IPS-18a (cell line): Measurements from ENCODE around the gene SALL2.

Experiments used
- H3K27ac ChIP-seq: one replicate; pipeline ENCODE4 v1.5.1; 2013; ENCODE audit warnings: low read length
- H3K27me3 ChIP-seq: one replicate; pipeline ENCODE4 v1.6.1; 2013; ENCODE audit warnings: mild to moderate bottlenecking, low read length; ENCODE audit not compliant: control insufficient read depth, insufficient read depth
- H3K36me3 ChIP-seq: one replicate; pipeline ENCODE4 v1.6.1; 2013; ENCODE audit warnings: low read depth, low read length; ENCODE audit not compliant: control insufficient read depth
- H3K4me1 ChIP-seq: one replicate; pipeline ENCODE4 v1.6.1; 2013; ENCODE audit warnings: low read depth, low read length; ENCODE audit not compliant: control insufficient read depth
- H3K4me3 ChIP-seq: one replicate; pipeline ENCODE4 v1.5.1; 2013; ENCODE audit warnings: low read length
- H3K9ac ChIP-seq: one replicate; pipeline ENCODE4 v1.6.1; 2013; ENCODE audit warnings: mild to moderate bottlenecking, low read length, moderate library complexity
- H3K9me3 ChIP-seq: one replicate; pipeline ENCODE4 v1.6.1; 2013; ENCODE audit warnings: low read depth, low read length; ENCODE audit not compliant: control insufficient read depth

The SALL2 gene

GRCh38 chr14:21525571-21525961, 580 bp downstream of the SALL2 start:
- Histone ChIP-seq H3K4me3 (peak overlapping the region; percentile 77), H3K27me3 (no peaks in the 10 kb centered on the region), H3K4me1 (peaks cover 63% of the 10 kb centered on the region), H3K27ac (peak overlapping the region; percentile 78), H3K36me3 (peaks cover 47% of the 10 kb centered on the region), H3K9ac (peak overlapping the region; percentile 74), H3K9me3 (no peaks in the 10 kb centered on the region)

GRCh38 chr14:21524575-21525490, 1.3 kb downstream of the SALL2 start:
- H3K9me3 ChIP-seq, result no peaks in the 10 kb centered on the region
- peak overlapping the region; percentile 77 for H3K4me3 ChIP-seq
- peaks cover 60% of the 10 kb centered on the region for H3K4me1 ChIP-seq
- peak overlapping the region; percentile 78 for H3K27ac ChIP-seq
- no peaks in the 10 kb centered on the region for H3K27me3 ChIP-seq
- H3K9ac ChIP-seq, result peak overlapping the region; percentile 74
- peaks cover 50% of the 10 kb centered on the region for H3K36me3 ChIP-seq

GRCh38 chr14:21523203-21523602, 2.9 kb downstream of the SALL2 start:
- H3K27me3 ChIP-seq, result no peaks in the 10 kb centered on the region
- H3K4me1 ChIP-seq, result peaks cover 44% of the 10 kb centered on the region
- peaks cover 49% of the 10 kb centered on the region for H3K36me3 ChIP-seq
- no peaks in the 10 kb centered on the region for H3K9me3 ChIP-seq
- H3K4me3 ChIP-seq, result peak overlapping the region; percentile 20
- no peak overlapping the region for H3K27ac ChIP-seq
- H3K9ac ChIP-seq, result no peak overlapping the region

GRCh38 chr14:21521501-21521900, 4.6 kb downstream of the SALL2 start:
- Histone ChIP-seq H3K27me3 (no peaks in the 10 kb centered on the region), H3K4me1 (peaks cover 30% of the 10 kb centered on the region), H3K36me3 (peaks cover 47% of the 10 kb centered on the region), H3K9ac (no peak overlapping the region), H3K9me3 (no peaks in the 10 kb centered on the region), H3K27ac (no peak overlapping the region), H3K4me3 (no peak overlapping the region)

- peaks cover 30% of the 10 kb centered on the region for H3K4me1 ChIP-seq
- H3K9me3 ChIP-seq, result no peaks in the 10 kb centered on the region
- H3K4me3 ChIP-seq, result no peak overlapping the region
- peaks cover 47% of the 10 kb centered on the region for H3K36me3 ChIP-seq
- no peak overlapping the region for H3K9ac ChIP-seq
- no peaks in the 10 kb centered on the region for H3K27me3 ChIP-seq
- no peak overlapping the region for H3K27ac ChIP-seq
Measured at GRCh38 chr14:21520767-21521166, 5.4 kb downstream of the SALL2 start.

- Histone ChIP-seq H3K9me3 (no peaks in the 10 kb centered on the region), H3K27ac (no peak overlapping the region), H3K4me3 (no peak overlapping the region), H3K4me1 (peaks cover 17% of the 10 kb centered on the region), H3K36me3 (peaks cover 33% of the 10 kb centered on the region), H3K27me3 (no peaks in the 10 kb centered on the region), H3K9ac (no peak overlapping the region)
Measured at GRCh38 chr14:21518725-21519124, 7.4 kb downstream of the SALL2 start.

GRCh38 chr14:21514341-21514740, 11.8 kb downstream of the SALL2 start:
- Histone ChIP-seq H3K27ac (no peak overlapping the region), H3K27me3 (no peaks in the 10 kb centered on the region), H3K36me3 (peaks cover 2% of the 10 kb centered on the region), H3K4me3 (no peak overlapping the region), H3K9ac (no peak overlapping the region), H3K4me1 (peaks cover 7% of the 10 kb centered on the region), H3K9me3 (no peaks in the 10 kb centered on the region)

GRCh38 chr14:21510735-21511657, 15.2 kb downstream of the SALL2 start, which contains the start of gene METTL3:
Gene METTL3, minus strand, starts transcription at chr14:21511340. Its CDS starts 117 bp downstream, at chr14:21511223.
- Histone ChIP-seq H3K4me3 (peak within 1 kb of the TSS; percentile 98), H3K36me3 (peaks cover 18% of the 10 kb centered on the region), H3K9me3 (no peaks in the 10 kb centered on the region), H3K4me1 (peaks cover 8% of the 10 kb centered on the region), H3K27ac (peak within 1 kb of the TSS; percentile 87), H3K27me3 (no peaks in the 10 kb centered on the region), H3K9ac (peak within 1 kb of the TSS; percentile 94)

GRCh38 chr14:21509432-21510143, 16.6 kb downstream of the SALL2 start:
- peaks cover 26% of the 10 kb centered on the region for H3K36me3 ChIP-seq
- no peaks in the 10 kb centered on the region for H3K9me3 ChIP-seq
- no peaks in the 10 kb centered on the region for H3K27me3 ChIP-seq
- H3K4me1 ChIP-seq, result peaks cover 8% of the 10 kb centered on the region
- peak overlapping the region; percentile 98 for H3K4me3 ChIP-seq
- peak overlapping the region; percentile 94 for H3K9ac ChIP-seq
- no peak overlapping the region for H3K27ac ChIP-seq

GRCh38 chr14:21506557-21506956, 19.6 kb downstream of the SALL2 start:
- Histone ChIP-seq H3K9ac (no peak overlapping the region), H3K27me3 (no peaks in the 10 kb centered on the region), H3K4me3 (no peak overlapping the region), H3K36me3 (peaks cover 53% of the 10 kb centered on the region), H3K9me3 (no peaks in the 10 kb centered on the region), H3K4me1 (peaks cover 8% of the 10 kb centered on the region), H3K27ac (no peak overlapping the region)
